Bone marrow (tissue), 2 donors: ENCODE data around the gene FPR1.
"Not testable (repeated sequence)": the region's sequence is repeated elsewhere in the genome, so short reads cannot be mapped to it uniquely, and the experiment has no call there.

ENCODE experiments used
- DNase-seq, 2 donors: peaks; one replicate each; lab custom pipeline; 2025; lab: John Stamatoyannopoulos, UW

Gene FPR1

GRCh38 chr19:51779181-51779580 is 27.5 kb upstream of the FPR1 start:
- DNase-seq = no peak

DNA sequence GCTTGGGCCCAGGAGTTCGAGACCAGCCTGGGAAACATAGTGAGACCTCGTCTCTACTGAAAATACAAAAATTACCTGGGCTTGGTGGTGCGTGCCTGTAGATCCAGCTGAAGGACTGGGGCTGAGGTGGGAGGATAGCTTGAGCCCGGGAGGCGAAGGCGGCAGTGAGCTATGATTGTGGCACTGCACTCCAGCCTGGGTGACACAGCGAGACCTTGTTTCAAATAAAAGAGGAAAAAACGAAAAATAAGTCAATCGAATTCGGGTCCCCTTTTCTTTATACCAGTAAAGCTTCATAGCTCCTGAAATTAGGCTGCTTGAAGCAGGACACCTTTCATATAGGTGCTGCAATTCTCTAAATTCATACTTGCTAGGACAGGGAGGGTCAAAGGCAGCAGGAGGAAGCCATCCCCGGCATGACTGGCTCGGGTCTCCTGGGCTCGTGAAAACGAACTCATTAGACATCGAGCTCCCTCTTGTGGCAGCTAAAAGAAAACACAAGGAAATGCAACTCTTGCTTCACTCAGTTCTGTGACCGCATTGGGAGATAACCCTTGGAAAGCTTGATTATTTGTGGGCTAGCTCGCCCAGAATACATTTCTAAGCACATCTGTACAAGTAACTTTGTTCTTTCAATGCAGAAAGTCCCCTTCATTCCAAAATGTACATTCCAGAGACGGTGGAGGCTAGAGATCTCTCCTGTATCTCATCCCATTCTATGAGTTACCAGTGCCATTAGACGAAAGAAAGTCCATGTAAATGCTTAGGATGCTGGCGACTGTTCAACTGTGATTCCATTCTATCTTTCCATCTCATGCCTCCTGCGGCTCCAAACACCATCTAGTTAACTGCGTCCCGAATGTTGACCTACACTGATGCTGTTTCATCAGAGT is 26.1 kb upstream of the FPR1 start:
- DNase-seq = peak in 1 of 2 donors; percentile 54

- DNase-seq = not testable (repeated sequence)
Observed at GRCh38 chr19:51776561-51776960, 24.9 kb upstream of the FPR1 start.

DNA sequence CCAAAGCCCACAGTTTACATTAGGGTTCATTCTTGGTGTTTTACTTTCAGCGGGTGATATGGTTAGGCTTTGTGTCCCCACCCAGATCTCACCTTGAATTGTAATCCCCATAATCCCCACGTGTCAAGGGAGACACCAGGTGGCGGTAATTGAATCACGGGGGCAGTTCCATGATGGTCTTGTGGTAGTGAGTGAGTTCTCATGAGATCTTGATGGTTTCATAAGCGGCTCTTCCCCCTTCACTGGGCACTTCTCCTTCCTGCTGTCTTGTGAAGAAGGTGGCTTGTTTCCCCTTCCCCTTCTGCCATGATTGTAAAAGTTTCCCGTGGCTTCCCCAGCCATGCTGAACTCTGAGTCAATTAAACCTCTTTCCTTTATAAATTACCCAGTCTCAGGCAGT is 21.3 kb upstream of the FPR1 start:
- DNase-seq = no peak

GRCh38 chr19:51771376-51772130 is 19.9 kb upstream of the FPR1 start:
- DNase-seq = no peak

DNA sequence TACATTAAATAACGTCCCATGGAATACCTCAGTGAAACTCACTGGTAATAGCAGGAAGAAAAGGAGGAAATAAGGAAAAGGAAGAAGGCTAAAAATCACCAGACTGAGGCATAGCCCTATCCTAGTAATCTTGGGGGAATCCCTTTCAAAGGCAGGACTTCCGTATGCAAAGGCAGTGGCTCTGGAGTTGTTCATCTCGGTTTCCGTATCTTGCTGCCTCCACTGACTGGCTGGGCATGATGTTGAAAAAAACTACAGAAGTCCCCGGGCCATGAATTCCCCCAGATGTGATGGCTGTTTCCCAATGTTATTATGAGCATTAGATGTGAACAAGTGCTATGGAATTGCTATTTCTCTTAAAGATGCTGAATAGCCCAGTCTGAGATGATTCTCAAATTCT is 14.8 kb upstream of the FPR1 start:
- DNase-seq = no peak

DNA sequence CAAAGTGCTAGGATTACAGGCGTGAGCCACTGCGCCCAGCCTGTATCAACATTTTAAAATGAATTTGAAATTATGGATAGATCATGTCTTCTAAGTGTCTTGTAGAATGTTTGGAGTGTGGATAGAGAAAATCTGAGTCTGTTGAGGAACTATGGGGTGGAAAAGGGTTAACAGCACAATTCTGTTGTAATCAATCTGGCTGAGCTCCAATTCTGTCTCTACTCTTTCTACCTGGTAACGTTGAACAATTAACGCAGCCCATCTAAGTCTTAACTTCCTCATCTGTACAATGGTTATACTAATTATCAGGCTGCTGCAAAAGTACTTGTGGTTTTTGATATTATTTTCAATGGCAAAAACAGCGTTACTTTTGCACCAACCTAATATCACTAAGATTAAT is 13.4 kb upstream of the FPR1 start:
- DNase-seq = no peak

DNA sequence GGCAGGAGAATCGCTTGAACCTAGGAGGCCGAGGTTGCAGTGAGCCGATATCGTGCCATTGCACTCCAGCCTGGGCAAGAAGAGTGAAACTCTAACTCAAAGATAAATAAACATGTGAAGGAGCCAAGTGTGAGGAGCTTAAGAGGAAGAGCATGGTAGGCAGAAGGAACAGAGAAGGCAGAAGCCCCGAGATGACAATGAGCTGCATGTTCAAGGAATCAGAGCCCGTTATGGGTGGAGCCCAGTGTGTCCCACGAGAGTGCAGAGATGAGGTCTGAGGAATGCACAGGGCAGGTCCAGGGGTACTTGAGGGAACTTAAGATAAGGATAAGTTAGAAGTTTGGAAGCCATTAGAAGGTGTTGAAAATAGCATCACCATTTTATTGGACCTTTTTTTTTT is 10.0 kb upstream of the FPR1 start:
- no peak for DNase-seq

GRCh38 chr19:51760697-51761356 is 9.1 kb upstream of the FPR1 start, which contains the start of gene FPR2:
FPR2 (plus strand) TSS chr19:51761180; CDS start chr19:51768659, 7,479 bp downstream.
- DNase-seq = no peak

DNA sequence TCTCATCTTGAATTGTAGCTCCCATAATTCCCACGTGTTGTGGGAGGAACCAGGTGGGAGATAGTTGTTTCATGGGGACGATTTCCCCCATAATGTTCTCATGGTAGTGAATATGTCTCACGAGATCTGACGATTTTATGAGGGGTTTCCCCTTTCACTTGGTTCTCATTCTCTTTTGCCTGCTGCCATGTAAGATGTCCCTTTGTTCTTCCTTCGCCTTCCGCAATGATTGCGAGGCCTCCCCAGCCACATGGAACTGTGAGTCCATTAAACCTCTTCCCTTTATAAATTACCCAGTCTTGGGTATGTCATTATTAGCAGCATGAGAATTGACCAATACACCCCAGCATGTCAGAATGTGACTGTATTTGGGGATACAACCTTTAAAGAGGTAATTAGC is 3.9 kb upstream of the FPR1 start:
- no peak for DNase-seq

DNA sequence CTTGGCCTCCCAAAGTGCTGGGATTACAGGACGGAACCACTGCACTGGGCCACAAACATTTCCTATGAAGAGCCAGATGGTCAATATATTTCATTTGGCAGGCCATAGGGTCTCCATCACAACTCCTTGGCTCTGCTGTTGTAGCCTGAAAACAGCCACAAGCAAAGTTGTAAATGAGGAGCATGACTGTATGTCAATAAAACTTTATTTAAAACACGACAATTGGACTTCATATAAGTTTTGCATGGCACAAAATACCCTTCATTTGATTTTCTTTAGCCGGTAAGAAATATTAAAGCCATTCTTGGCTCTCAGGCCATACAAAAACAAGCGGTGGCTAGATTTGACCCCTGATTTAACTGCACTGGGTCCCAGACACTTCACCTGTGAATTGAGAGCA is 3.1 kb upstream of the FPR1 start:
- DNase-seq = no peak

DNA sequence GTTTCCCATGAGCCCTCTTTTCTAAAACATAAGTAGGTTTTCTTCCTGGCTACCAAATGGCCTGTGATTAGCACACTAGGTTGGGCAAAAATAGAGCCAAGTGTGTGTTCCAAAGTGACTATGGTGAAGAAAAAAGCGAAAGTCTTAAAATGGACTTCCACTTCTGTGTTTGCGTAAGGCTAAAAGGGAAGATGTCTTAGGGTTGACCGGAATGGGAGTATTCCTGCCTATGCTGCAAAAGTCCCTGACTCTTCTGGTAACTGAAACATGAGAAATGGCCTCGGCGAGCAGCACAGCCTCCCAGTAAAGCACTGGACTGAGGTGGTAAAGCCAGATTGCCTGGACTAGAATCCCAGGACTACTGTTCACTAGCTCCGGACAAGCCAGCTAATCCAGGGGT is 2.4 kb upstream of the FPR1 start:
- DNase-seq = no peak

DNA sequence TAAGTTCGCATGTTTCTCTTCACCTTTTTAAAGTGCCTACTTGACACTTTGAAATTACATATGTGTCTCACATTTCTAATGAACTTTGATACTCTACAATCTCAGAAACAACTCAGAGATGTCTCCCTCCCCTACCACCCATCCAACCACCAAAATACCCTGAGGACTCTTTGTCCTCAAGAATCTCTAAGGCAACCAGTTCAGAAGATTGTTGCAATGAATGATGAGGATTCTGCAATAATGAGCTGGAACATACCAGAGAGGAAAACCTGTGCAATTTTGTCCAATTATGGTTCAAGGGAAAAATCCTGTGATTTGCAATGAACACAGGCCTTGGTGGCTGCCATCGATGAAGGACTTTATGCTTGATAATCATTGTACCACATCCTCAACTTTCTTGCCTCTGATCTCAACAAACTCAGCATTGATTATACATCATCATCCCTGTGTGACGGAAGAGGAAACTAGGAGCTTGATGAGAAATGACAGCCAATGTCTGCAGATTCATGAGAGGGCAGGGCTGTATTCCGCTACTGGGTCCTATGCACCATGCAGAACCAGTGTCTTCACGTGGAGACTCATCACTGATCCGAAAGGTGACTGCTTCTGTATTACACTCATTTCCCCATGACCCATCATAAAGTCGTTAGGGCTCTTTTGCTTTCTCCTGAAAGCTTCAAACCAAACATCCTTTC is 1.1 kb downstream of the FPR1 start:
- DNase-seq = no peak

DNA sequence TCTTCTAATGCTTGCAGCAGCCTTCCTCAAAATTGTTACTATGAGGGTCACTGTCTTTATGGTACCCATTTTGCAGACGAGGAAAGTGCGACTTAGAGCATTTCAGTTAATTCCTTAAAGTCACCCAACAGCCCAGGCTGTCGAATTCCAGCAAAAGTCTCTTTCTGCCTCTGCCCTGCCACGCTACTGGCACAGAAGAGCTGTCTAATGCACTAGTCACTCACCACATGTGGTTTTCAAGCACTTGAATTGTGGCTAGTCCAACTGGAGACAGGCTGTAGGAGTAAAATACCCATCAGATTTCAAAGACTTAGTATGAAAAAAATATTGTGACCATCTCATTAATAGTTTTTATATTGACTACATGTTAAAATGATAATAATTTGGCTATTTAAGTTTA is 1.7 kb downstream of the FPR1 start:
- no peak for DNase-seq

DNA sequence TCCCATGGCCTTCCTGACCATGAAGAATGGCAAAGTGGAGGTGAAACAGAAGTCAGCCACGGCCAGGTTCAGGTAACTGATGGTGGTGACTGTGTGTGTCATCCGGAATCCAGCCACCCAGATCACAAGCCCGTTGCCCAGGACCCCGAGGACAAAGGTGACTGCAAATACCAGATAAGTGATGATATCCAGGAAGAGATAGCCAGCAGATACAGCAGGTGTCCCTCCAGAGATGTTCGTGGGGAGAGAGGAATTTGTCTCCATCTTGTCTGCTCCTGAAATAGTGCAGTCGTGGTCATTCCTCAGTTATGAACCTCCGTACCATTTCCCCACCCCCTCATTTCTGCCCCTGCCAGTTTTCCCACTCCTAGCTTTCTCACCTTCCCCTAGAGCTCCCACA is 4.9 kb downstream of the FPR1 start:
- no peak for DNase-seq

DNA sequence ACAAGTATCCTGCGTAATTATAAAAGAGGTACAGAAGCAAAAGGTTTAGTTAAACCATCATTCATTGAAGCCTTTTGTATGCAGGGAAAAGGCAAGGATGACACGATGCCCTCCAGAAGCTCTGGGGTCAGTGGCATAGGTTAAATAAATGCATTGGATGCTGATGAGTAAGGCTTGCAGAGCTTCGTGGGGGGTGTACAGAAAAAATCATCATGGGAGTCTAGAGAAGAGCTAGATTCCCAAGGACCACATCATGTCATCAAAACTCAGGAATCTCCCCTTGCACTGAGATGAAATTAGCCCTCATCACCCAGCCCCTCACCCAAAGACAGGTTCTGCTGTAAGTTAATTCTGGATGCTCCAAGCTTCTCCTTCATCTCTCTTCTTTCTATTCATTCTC is 8.3 kb downstream of the FPR1 start:
- DNase-seq = no peak

DNA sequence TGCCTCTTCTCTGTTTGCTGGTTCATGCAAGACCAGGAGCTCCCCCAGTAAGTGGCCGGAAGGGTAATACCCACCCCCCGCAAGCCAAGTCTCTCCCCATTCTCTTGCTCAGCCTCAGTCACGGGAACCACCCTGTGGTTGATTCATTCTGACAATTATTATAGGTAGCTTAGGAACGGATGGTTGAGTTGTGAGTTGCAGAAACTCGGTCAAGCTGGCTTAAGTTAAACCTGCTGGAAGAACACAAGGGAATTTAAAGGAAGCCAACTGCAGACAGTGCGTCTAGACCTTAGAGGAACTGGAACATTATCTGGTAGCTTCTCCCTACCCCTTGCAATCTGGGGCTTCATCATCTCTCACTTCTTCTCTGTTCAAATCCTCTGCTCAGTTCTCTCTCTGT is 8.9 kb downstream of the FPR1 start:
- no peak for DNase-seq

DNA sequence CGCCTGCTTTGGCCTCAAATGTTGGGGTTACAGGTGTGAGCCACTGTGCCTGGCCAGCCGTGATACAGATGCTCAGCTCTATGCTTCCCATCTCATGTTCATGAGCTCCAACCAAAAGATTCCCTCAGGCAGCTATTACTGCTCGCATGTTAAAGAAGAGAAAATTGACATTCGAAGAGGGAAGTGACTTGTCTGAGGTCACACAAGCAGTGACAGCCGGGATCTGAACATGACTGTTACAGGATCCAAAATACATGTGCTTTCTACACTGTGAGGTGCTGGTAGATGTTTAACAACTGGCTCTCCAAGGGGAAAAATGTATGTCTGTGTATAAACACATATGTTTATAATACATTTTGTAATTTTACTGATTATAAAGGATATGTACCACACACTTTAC is 11.3 kb downstream of the FPR1 start:
- no peak for DNase-seq

DNA sequence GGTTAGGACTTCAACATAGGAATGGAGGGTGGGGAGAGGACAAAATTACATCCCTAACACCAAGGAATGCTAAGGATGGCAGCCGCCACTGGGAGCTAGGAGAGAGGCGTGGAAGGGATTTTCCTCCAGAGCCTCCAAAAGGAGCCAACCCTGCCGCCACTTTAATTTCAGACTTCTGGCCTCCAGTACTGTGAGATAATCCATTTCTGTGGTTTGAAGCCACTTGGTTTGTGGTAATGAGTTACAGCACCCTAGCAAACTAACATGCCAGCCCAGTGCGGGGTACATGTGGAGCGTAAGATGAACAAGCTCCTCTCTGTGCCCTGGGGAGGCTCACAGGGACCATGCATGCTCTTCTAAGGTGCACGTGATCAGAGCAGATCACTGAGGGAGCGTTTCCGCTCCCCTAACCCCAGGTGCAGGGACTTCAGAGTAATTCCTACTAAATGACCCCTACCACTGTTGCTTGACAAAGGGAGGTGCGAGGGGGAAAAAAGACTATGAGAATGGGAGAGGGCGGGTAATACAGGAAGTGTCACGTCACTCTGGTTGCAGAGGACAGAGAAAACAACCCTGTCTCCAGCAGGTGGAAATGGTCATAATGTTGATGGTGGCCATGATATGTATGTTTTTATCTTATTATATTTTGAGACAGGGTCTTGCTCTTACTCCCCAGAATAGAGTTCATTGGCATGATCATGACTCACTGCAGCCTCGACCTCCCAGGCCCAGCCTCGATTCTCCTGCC is 12.0 kb downstream of the FPR1 start:
- no peak for DNase-seq

GRCh38 chr19:51738523-51738922 is 13.2 kb downstream of the FPR1 start:
- DNase-seq = not testable (repeated sequence)

- no peak for DNase-seq
Observed at GRCh38 chr19:51737924-51738323, 13.8 kb downstream of the FPR1 start.
